Measurements from ENCODE around the gene KDSR.
"Not testable (repeated sequence)": the region's sequence is repeated elsewhere in the genome, so short reads cannot be mapped to it uniquely, and the experiment has no call there.

The KDSR gene

GRCh38 chr18:63366213-63367052, 573 bp downstream of the KDSR start:
- DNase-seq (ENCODE audit: low read depth, low spot score): peak; percentile 83

- DNase-seq (ENCODE audit: low read depth, low spot score): no peak
Observed at GRCh38 chr18:63365876-63366212, 1.2 kb downstream of the KDSR start.

GRCh38 chr18:63363951-63364350, 3.1 kb downstream of the KDSR start:
- DNase-seq (ENCODE audit: low read depth, low spot score): no peak

DNA sequence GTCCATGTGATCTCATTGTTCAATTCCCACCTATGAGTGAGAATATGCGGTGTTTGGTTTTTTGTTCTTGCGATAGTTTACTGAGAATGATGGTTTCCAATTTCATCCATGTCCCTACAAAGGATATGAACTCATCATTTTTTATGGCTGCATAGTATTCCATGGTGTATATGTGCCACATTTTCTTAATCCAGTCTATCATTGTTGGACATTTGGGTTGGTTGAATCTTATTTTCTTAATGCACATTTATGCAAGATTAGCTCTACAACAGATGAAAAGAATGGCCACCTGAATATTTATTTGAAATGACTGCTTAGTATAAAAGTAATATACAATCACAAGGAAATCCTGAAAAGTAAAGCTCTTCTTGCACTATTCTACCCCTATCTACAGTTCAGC, 3.6 kb downstream of the KDSR start:
- DNase-seq (ENCODE audit: low read depth, low spot score): not testable (repeated sequence)

GRCh38 chr18:63356272-63356896, 10.6 kb downstream of the KDSR start:
- DNase-seq (ENCODE audit: low read depth, low spot score): no peak

- DNase-seq (ENCODE audit: low read depth, low spot score): no peak
Observed at GRCh38 chr18:63350230-63350629, 16.8 kb downstream of the KDSR start.

GRCh38 chr18:63348508-63349136, 18.4 kb downstream of the KDSR start:
- DNase-seq (ENCODE audit: low read depth, low spot score): no peak

DNA sequence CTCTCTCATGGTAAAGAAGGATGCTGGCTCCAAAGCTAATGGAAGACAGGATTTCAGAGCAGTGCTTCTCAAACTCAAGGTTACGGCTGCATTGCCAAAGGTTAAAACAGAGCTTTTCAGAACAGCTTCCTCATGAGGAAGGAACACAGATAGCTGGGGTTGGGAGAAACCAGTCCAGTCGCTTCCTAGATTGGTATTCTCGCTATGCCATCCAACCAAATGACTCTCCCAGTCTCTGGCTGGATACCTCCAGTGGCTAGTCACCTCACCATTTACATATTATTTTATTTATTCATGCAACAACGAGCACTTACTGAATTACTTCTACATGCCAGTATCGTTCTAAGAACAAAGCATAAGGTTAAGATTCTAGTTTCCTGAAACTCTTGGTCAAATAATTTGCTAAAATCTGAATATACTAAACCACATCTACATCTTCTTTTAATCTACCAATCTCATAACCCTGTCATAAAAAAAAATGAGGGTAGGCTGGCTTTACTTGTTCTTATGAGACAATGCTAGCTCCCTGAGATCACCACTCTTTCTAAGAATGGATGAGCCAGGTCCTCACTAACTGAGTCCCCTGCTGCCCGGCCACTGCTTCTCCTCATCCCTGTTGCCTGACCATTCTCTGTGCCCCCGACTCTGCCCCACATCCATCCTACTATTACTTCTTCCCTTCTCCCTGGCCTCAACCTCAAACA, 20.4 kb downstream of the KDSR start:
- DNase-seq (ENCODE audit: low read depth, low spot score): peak; percentile 57

DNA sequence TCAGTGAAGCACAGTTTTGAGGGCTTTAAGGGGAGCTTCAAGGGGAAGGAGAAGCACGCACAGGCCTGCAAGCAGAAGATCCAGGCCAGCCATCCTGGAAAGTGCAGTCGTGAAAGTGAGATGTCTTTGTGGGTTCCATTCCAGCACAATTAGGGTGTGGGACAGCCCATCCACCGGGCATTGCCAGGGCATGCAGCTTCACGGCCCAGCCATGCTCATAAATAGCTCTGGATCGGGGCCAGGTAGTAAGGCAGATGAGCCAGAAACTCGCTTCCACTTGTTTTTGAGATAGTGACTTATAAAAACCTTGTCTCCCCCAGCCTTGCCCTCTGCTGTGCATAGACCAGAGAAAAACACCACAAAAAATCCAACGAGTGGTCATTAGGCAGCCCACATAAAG, 21.0 kb downstream of the KDSR start:
- DNase-seq (ENCODE audit: low read depth, low spot score): no peak

DNA sequence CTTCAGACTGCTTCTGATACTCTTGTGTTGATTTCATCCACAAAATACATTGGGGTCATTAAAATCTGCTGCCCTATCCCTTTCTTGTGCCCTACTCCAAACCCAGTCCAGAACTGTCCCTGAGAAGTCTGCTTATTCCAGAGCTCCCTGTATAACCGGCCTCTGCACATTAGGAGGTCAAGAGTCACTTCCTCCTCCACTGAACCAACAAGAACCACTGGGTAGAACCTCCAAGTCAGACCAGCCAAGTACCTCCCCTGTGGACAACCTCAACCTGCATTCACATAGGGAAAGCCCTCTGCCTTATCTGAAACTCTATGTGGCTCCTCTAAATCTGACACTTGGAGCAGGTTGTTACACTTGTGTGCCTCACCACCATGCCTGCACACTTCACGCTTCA, 22.1 kb downstream of the KDSR start:
- DNase-seq (ENCODE audit: low read depth, low spot score): no peak

GRCh38 chr18:63344263-63344662, 22.7 kb downstream of the KDSR start:
- no peak for DNase-seq (ENCODE audit: low read depth, low spot score)

DNA sequence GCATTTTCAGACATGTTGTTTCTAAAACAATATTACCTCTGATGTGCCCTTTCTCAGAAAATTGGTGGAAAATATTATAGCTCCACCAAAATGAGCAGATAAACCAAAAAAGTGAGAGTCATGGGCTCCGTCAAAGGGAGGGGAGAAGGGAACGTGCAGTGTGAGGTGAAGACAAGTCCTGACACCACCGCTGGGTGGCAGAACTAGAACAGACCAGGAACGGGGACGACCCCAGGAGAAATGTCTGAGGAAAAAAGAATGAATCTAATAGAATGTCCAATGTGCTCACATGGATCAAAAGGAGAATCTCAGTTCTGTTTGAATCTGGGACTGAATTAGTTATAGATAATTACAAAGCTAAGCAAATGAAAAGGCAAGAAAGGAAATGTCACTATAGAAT, 24.8 kb downstream of the KDSR start:
- DNase-seq (ENCODE audit: low read depth, low spot score): peak; percentile 61

DNA sequence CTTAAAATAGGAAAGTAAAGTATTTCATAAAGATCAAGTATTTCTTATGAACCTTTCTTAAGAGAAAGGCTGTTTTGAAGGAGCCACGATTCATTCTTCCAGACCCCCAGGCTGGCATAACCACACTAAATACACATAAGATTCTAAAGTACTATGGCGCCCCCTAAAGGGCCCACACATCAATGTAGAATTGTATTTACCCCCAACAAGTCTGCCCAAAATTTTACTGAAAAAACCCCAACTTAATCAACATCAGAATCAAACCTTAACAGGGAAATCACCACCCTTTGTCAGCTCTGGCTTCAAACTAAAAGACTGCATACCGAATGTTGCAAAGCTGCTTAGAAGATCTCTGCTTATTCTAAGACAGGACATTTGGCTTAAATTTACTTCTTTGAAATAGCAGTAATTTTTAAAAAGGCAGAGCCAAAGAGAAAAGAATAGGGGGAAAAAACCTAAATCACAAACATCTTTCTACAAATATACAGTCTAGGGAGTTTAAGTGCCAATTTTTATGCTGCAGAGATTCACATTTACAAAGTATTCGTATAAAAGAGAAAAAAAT, 27.0 kb downstream of the KDSR start:
- peak; percentile 56 for DNase-seq (ENCODE audit: low read depth, low spot score)

GRCh38 chr18:63336366-63337099, 30.5 kb downstream of the KDSR start:
- DNase-seq (ENCODE audit: low read depth, low spot score): peak; percentile 71

DNA sequence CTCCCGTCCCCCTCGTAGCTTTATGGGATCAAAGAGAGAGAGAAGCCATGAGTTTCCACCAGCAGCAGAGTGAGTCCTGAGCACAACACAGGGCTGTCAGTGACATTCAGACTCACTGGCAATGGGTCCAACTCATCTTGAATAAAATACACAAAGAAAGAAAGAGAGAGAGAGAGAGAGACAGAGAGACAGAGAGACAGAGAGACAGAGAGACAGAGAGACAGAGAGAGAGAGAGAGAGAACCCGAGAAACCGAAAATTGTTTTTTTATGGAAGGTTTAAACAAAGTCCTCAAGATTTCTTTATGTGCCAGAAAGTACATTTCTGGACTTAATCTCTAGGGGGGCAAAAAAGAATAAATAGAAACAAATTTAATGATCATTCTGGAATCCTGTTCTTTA, 35.9 kb downstream of the KDSR start:
- no peak for DNase-seq (ENCODE audit: low read depth, low spot score)

GRCh38 chr18:63329431-63330145, 37.4 kb downstream of the KDSR start:
- no peak for DNase-seq (ENCODE audit: low read depth, low spot score)

DNA sequence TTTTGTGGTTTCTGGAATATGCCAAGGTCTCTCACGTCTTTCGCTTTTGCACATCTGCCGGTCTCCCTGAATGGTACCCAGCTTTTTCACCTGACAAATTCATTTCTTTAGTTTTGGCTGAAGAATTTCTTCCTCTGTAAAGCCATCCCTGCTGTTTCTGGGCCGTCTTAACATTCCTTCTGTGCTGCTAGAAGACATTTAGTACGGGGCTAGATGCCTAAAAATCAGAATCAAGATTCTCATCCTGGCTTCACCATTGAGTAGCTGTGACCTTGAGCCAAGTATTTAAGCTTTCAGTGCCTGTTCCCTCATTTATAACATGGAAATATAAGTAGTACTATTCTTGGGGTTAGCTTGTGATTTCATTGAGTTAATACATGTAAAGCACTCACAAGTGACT, 41.0 kb downstream of the KDSR start:
- no peak for DNase-seq (ENCODE audit: low read depth, low spot score)

DNA sequence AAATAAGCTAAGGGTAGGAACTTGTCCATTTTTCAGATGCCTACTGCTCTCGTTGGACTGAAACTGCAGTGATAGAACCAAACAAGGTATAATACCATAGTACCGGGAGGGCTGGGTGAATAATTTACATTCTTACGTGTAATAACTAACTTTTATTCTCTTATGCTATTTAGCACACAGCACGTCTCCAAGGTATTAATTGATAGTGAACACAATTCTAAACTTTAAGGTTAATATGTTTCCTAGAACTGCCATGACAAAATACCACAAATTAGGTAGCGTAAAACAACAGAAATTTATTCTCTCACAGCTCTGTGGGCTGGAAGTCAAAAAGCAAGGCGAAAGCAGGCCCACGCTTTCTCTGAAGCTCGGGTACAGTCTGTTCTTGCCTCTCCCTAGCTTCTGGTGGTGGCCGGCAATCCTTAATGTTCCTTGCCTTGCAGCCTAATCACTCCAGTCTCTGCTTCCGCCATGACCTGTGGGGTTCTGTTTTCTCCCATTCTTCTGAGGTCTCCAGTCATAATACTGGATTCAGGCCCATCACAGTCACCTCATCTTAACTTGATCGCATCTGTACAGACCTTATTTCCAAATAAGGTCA, 41.8 kb downstream of the KDSR start:
- no peak for DNase-seq (ENCODE audit: low read depth, low spot score)

DNA sequence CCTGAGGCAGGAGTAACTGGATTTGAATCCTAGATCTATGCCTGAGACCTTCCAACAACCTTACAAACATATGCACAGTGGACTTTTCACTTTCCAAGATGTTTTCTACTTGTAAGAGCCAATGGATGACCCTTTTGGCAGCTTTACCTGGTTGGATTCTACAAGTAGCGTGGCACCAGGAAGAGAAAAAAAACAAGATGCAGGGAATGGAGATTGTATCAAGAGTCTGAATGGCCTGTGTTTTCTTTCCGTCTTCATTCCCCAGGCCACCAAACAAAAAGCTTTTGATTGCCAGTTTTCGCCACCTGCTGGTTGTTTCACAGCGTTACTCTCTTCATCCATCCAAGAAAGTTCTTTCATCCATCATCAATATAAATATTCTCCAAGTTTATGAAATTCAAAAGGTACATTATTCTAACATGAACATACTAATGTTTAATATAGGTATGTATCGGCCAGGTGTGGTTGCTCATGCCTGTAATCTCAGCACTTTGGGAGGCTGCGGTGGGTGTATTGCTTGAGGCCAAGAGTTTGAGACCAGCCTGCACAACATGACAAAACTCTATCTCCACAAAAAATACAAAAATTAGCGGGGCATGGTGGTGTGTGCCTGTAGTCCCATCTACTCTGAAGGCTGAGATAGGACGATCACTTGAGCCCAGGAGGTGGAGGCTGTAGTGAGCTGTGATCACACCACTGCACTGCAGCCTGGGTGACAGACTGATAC, 43.9 kb downstream of the KDSR start:
- DNase-seq (ENCODE audit: low read depth, low spot score): peak; percentile 80

DNA sequence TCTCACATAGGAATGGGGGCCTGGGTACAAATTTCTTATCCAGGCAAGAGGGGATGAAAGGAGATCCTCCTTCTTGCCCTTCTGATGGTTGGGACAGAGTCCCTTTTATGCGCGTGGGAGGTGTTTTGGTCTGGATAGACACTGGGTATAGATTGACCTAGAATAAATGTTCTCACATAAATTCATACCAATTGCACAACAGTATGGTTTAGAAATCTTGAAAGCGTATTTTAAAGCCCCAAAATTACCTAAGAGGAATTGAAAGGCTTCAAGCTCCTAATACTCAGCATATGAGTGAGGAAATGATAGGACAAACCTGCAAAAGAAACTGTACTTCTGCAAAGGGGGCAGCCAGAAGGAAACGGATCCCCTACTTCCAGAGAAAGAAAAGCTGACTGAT, 44.8 kb downstream of the KDSR start:
- DNase-seq (ENCODE audit: low read depth, low spot score): no peak
